IgD-negative memory B cell (primary cell): ENCODE results near the gene EXOC4. TPM values are rescaled to one million over a fixed set of nuclear protein-coding genes. Genes with fewer than 3 reads are reported as not detected.

ENCODE experiments used
- H3K27ac Mint-ChIP-seq, 3 donors: one replicate each; pipeline ENCODE4 v1.8.0; 2020 to 2022; ENCODE audit warnings: mild to moderate bottlenecking in 3 of 3, mixed read lengths in 3 of 3, moderate library complexity in 1 of 3
- H3K27me3 Mint-ChIP-seq: one replicate; pipeline ENCODE4 v1.8.0; 2021; ENCODE audit warnings: mixed read lengths
- H3K36me3 Mint-ChIP-seq: one replicate; pipeline ENCODE4 v1.8.0; 2020; ENCODE audit warnings: mild to moderate bottlenecking, mixed read lengths
- H3K4me1 Mint-ChIP-seq, 3 donors: one replicate each; pipeline ENCODE4 v1.8.0; 2020 to 2022; ENCODE audit warnings: mixed read lengths in 3 of 3, mild to moderate bottlenecking in 1 of 3
- H3K4me3 Mint-ChIP-seq, 4 donors: one replicate each; pipeline ENCODE4 v1.8.0; 2020 to 2022; ENCODE audit warnings: mild to moderate bottlenecking in 4 of 4, mixed read lengths in 4 of 4, moderate library complexity in 3 of 4
- H3K9me3 Mint-ChIP-seq, 3 donors: one replicate each; pipeline ENCODE4 v1.8.0; 2020 to 2021; ENCODE audit warnings: mixed read lengths in 3 of 3, mild to moderate bottlenecking in 1 of 3
- polyA plus RNA-seq: library from polyadenylated mRNA; unstranded; fragments of 300-500 nt; fragmentation: Illumina TruSeq; gene quantifications from one replicate; pipeline ENCODE4 v1.2.3, GENCODE V29; 2021

The EXOC4 gene
- polyA plus RNA-seq, 1 donor from 2014 or later = 34.5 TPM

DNA sequence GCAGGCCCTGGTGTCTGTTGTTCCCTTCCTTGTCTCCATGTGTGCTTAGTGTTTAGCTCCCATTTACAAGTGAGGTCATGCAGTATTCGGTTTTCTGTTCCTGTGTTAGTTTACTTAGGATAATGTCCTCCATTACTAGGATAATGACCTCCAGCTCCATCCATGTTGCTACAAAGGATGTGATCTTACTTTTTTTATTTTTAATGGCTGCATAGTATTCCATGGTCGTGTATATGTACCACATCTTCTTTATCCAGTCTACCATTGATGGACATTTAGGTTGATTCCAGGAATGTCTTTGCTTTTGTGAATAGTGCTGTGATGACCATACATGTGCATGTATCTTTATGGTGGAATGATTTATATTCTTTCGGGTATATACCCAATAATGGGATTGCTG lies 333.4 kb downstream of the EXOC4 start:
- Mint-ChIP-seq H3K27me3 (no peaks in the 10 kb centered on the region), H3K27ac (no peak overlapping the region), H3K4me1 (peaks cover 8 to 21% (median 13%) of the 10 kb centered on the region in 3 donors), H3K36me3 (peaks cover 10% of the 10 kb centered on the region), H3K9me3 (peaks cover 0 to 5% (median 0%) of the 10 kb centered on the region in 3 donors), H3K4me3 (no peak overlapping the region)

DNA sequence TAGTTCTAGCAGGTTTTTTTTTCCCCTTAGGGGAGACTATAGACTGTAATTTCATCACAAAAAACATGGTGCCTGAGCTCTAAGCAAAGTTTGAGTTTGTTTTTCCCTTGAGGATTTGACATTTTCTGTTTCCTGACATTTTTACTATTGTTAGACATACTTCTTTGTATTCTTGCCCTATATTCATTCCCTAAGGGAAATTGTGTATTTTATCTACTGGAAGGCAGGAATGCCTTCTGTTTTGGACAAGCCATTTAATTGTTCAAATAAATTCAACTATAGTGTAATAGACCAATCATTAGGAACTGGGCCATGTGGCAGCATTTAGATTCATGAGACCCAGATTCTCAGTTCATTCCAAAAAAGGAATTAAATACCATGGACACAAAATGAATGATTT lies 335.0 kb downstream of the EXOC4 start:
- H3K36me3 Mint-ChIP-seq = peaks cover 10% of the 10 kb centered on the region
- peaks cover 0 to 5% (median 0%) of the 10 kb centered on the region in 3 donors for H3K9me3 Mint-ChIP-seq
- no peaks in the 10 kb centered on the region for H3K27me3 Mint-ChIP-seq
- no peak overlapping the region for H3K4me3 Mint-ChIP-seq
- H3K4me1 Mint-ChIP-seq = peaks cover 8 to 21% (median 13%) of the 10 kb centered on the region in 3 donors
- no peak overlapping the region for H3K27ac Mint-ChIP-seq

DNA sequence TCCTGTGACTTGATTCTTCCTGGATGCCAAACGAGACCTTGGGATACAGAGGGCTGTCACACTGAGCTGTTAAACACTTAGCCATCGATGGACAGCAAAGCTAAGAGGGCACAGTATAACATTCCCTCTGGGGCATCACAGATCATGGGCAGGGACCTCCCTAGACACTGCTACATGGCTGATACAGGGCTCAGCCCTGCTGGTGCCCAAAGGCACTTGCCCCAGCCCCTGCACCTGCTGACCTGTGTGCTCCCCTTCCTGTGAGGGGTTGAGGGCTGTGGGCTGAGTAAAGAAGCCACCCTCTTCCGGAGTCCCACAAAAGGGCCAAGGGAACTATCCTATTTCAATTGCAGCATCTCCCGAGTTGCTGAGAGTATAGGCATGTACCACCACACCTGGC lies 337.9 kb downstream of the EXOC4 start:
- Mint-ChIP-seq H3K27me3 (no peaks in the 10 kb centered on the region), H3K4me3 (no peak overlapping the region), H3K4me1 (peaks cover 3 to 6% (median 5%) of the 10 kb centered on the region in 3 donors), H3K36me3 (peaks cover 7% of the 10 kb centered on the region), H3K27ac (no peak overlapping the region), H3K9me3 (peaks cover 0 to 5% (median 0%) of the 10 kb centered on the region in 3 donors)

DNA sequence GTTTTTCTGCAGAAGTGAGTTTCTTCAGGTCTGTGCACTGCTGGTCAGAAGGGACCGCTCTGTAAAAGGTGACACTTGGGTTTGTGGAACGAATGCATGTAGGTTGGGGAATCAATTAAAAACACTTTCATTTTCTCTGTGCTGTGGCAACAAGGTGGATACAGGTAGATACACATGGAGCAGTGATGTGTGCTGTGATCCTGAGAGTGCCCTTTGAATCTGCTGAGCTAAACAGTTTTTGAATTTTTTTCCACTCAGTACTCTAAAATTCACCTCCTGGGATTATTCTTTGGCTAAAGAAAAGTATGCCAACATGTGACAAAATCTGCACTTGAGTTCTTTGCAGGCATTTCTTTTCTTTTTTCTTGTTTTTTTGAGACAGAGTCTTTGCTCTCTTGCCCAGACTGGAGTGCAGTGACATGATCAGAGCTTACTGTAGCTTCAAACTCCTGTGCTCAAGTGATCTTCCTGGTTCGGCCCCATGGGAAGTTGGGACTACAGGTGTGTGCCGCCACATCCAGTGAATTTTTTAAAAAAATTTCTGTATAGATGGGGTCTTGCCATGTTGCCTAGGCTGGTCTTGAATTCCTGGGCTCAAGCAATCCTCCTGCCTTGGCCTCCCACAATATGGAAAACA lies 338.9 kb downstream of the EXOC4 start:
- H3K4me1 Mint-ChIP-seq = peaks cover 3 to 6% (median 4%) of the 10 kb centered on the region in 3 donors
- no peaks in the 10 kb centered on the region for H3K27me3 Mint-ChIP-seq
- H3K9me3 Mint-ChIP-seq = no peaks in the 10 kb centered on the region
- peaks cover 4% of the 10 kb centered on the region for H3K36me3 Mint-ChIP-seq
- no peak overlapping the region for H3K27ac Mint-ChIP-seq
- no peak overlapping the region for H3K4me3 Mint-ChIP-seq

DNA sequence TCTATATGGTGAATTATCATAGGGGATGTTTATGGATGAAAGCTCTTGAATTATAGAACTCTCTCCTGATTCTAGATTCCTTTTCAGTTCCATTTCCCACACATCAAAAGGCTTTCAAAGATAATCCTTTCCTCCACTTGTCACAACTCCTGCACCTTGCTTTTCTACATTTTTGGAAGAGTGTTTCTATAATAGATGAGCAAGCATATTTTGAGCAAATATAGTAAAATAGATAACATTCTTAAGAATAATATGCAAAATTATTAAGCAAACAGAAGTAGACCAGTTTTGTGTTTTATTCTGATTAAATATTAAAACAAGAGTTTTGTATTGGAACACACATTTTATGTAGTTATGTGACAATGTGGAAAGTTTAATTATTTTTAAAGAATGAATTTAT lies 340.7 kb downstream of the EXOC4 start:
- H3K36me3 Mint-ChIP-seq = peaks cover 1% of the 10 kb centered on the region
- no peaks in the 10 kb centered on the region for H3K9me3 Mint-ChIP-seq
- H3K27ac Mint-ChIP-seq = peak overlapping the region in 1 of 3 donors; percentile 31
- H3K27me3 Mint-ChIP-seq = no peaks in the 10 kb centered on the region
- H3K4me3 Mint-ChIP-seq = no peak overlapping the region
- peaks cover 0 to 2% (median 2%) of the 10 kb centered on the region in 3 donors for H3K4me1 Mint-ChIP-seq

DNA sequence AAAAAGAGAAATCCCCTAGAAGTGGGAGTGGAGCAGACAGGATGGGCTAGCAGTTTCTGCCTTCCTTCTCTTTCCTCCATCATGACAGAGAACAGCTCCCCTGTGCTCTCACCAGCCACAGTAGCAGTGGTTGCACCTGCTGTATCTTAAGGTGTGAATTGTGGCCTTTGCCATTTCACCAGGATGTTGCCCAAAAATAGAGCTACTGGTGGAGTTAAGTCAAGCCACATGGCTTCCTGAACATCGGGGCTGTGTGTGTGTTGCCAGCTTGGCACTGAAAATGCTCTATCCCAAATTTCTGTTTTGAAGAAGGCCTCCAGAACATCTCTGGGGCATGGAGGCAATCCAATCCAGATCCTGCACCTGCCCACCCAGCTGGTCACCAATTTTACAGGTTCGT lies 348.7 kb downstream of the EXOC4 start:
- peak overlapping the region in 1 of 3 donors; percentile 13 for H3K27ac Mint-ChIP-seq
- H3K9me3 Mint-ChIP-seq = no peaks in the 10 kb centered on the region

DNA sequence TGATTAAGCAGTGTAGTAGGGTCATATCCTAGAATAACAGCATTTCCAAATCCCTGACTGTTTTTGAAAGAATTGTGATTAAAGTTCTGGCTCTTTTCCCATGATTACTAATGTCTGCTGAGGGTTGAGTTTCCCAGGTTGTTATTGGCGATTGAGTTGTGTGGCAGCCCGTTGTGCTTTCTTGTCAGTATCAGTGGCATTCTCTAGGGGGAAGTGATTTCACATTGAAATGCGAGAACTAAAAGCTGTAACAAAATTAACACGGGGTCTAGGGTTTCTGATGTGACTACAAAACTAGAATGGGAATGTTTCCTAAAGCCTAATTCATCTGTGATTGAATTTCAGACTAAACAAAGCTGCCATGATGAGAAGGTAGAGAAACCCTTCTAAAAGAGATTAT lies 349.4 kb downstream of the EXOC4 start:
- H3K27ac Mint-ChIP-seq = peak overlapping the region in 1 of 3 donors; percentile 11
- H3K4me1 Mint-ChIP-seq = peaks cover 0 to 4% (median 0%) of the 10 kb centered on the region in 3 donors
- no peaks in the 10 kb centered on the region for H3K9me3 Mint-ChIP-seq
- H3K36me3 Mint-ChIP-seq = peaks cover 3% of the 10 kb centered on the region
- H3K27me3 Mint-ChIP-seq = no peaks in the 10 kb centered on the region
- no peak overlapping the region for H3K4me3 Mint-ChIP-seq

More for the DNA sequence above, 348.7 kb downstream of the EXOC4 start:
- Mint-ChIP-seq H3K4me3 (no peak overlapping the region), H3K36me3 (peaks cover 3% of the 10 kb centered on the region), H3K27me3 (no peaks in the 10 kb centered on the region), H3K4me1 (peaks cover 0 to 4% (median 0%) of the 10 kb centered on the region in 3 donors)

DNA sequence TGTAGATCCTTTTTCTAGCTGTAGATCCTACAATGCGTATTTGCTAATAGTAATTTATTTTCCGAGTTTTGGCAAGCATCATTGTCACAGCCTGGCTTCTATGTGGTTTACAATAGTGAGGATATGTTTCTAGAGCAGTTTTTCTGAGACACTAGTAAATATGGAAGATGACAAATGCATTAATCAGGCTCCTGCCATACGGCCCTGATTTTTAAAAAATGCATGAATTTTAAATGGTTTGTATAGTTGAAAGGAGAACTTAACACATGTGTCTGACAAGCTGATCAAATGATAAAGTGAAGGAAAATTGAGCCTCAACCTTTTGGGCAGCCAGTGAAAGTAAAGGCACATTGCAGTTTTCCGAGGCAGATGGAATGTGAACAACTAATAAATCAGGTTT lies 354.1 kb downstream of the EXOC4 start:
- H3K4me1 Mint-ChIP-seq = peaks cover 0 to 4% (median 2%) of the 10 kb centered on the region in 3 donors
- H3K27me3 Mint-ChIP-seq = no peaks in the 10 kb centered on the region
- H3K36me3 Mint-ChIP-seq = peaks cover 5% of the 10 kb centered on the region
- H3K27ac Mint-ChIP-seq = no peak overlapping the region
- H3K4me3 Mint-ChIP-seq = no peak overlapping the region
- no peaks in the 10 kb centered on the region for H3K9me3 Mint-ChIP-seq

DNA sequence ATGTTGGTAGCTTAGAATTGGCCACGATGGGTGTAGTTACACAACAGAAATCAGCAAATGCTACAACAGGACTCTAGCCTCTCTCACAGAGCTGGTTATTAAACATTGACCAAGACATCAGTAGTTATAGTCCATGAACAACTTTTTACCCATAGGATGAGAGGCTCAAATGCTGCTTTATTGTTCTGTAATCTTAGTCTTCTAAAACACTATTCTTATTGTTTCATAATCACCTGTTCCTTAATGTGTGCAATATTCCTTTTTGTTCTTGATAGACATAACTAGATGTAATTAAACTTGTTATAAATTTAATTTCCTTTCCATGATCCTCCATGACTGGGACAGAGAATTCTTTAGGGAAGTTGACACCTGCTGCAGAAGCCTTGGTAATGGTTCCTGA lies 356.9 kb downstream of the EXOC4 start:
- H3K27me3 Mint-ChIP-seq = no peaks in the 10 kb centered on the region
- H3K27ac Mint-ChIP-seq = no peak overlapping the region
- peaks cover 5% of the 10 kb centered on the region for H3K36me3 Mint-ChIP-seq
- H3K9me3 Mint-ChIP-seq = no peaks in the 10 kb centered on the region
- peaks cover 0 to 2% (median 0%) of the 10 kb centered on the region in 3 donors for H3K4me1 Mint-ChIP-seq
- H3K4me3 Mint-ChIP-seq = no peak overlapping the region

DNA sequence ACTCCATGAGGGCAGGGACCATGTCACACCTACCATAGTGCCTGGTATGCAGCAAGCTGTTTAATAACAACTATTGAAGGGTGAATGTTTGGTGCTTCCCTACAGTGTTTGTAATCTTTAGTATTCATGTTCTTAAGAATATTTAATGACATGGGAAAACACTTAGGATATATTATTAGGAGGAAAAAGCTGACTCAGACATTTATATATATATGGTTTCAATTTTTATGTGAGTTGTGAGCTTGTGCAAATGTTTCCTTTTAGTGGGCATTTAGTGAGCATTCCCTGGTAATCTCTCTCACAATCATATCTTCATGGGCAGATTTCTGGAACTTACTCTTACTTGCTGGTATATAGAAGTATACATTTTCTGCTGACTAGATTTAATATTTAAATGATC lies 359.1 kb downstream of the EXOC4 start:
- H3K27ac Mint-ChIP-seq = no peak overlapping the region
- H3K9me3 Mint-ChIP-seq = no peaks in the 10 kb centered on the region
- peaks cover 0 to 2% (median 0%) of the 10 kb centered on the region in 3 donors for H3K4me1 Mint-ChIP-seq
- H3K27me3 Mint-ChIP-seq = no peaks in the 10 kb centered on the region
- peaks cover 2% of the 10 kb centered on the region for H3K36me3 Mint-ChIP-seq
- no peak overlapping the region for H3K4me3 Mint-ChIP-seq

DNA sequence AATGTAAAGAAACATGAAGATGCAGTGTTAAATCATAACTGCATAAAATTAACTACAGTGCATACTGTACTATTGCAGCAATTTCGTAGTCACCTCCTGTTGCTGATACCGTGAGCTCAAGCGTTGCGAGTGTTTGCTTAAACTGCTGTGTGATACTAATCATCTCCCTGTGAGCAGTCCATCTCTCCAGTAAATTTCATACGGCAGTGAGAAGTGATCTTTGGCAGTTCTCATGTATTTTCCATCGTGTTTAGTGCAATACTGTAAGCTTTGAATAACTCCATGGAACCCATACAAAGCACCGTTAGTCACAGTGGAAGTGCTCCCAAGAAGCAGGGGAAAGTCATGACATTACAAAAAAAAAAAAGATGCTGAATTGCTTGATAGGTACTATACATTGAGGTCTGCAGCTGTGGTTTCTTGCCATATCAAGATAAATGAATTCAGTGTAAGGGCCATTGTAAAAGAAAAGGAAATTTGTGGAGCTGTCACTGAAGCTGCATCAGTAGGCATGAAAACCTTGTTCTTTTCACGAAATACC lies 360.4 kb downstream of the EXOC4 start:
- H3K27me3 Mint-ChIP-seq = no peaks in the 10 kb centered on the region
- H3K4me3 Mint-ChIP-seq = no peak overlapping the region
- no peaks in the 10 kb centered on the region for H3K9me3 Mint-ChIP-seq
- H3K4me1 Mint-ChIP-seq = peaks cover 0 to 2% (median 0%) of the 10 kb centered on the region in 3 donors
- no peak overlapping the region for H3K27ac Mint-ChIP-seq
- peaks cover 4% of the 10 kb centered on the region for H3K36me3 Mint-ChIP-seq

DNA sequence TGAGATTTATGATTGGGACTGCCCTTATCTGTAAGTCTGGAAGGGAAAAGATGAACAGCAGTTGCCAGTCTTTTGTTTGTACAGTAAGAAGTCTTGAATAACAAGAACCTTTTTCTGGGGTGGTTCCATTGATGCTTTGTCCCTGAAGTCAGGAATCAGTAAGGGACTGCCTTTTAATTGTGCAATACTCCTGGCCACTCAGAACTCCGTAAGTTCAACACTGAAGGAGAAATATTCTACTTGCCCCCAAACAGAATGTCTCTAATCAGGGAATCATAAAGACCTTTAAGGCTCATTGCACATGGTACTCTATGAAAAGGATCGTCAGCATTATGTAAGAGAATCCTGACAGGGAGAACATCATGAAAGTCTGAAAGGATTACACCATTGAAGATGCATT lies 361.4 kb downstream of the EXOC4 start:
- no peaks in the 10 kb centered on the region for H3K9me3 Mint-ChIP-seq
- peaks cover 0 to 2% (median 0%) of the 10 kb centered on the region in 3 donors for H3K4me1 Mint-ChIP-seq

DNA sequence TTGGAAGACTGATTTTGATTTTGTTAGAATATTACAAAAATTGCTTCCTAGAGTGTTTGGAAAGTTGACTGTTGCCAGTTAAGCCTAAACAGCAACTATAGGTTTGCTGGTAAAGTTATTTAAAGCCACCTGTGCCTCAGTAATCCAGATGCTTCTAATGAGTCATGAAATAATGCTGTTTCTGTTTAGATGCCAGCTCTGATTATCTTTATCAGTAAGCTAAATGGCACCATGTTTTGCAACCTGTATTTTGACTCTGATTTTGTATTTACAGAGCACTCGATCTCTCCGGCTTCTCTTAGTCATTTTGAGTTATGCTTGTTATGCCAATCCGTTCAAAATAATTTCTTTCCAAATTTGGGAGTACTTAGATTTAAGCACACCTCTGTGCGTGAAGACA lies 366.1 kb downstream of the EXOC4 start:
- H3K4me3 Mint-ChIP-seq = no peak overlapping the region
- H3K36me3 Mint-ChIP-seq = peaks cover 6% of the 10 kb centered on the region
- H3K4me1 Mint-ChIP-seq = no peaks in the 10 kb centered on the region
- H3K27me3 Mint-ChIP-seq = no peaks in the 10 kb centered on the region
- H3K9me3 Mint-ChIP-seq = no peaks in the 10 kb centered on the region
- H3K27ac Mint-ChIP-seq = no peak overlapping the region

More for the DNA sequence above, 361.4 kb downstream of the EXOC4 start:
- Mint-ChIP-seq H3K4me3 (no peak overlapping the region), H3K27ac (no peak overlapping the region), H3K27me3 (no peaks in the 10 kb centered on the region), H3K36me3 (peaks cover 4% of the 10 kb centered on the region)

DNA sequence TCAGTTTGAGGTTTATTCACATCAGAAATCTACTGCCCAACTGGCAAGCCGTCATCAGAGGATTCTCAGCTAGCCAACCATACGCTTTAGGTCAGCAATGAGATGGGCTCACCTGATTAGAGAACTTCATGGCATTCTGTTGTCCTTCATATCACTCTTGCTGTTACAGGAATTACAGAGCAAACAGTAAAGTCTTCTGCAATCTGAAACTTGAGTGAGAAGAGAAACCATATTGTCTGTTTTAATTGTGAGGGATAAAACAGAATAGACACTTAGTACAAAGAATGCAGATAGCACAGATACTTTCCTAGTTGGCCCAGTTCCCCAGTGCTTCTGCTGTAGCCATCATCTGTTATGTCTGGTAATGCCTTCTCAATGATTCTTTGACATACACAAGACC lies 366.6 kb downstream of the EXOC4 start:
- H3K4me1 Mint-ChIP-seq = no peaks in the 10 kb centered on the region
- H3K9me3 Mint-ChIP-seq = no peaks in the 10 kb centered on the region
- H3K27ac Mint-ChIP-seq = no peak overlapping the region
- H3K27me3 Mint-ChIP-seq = no peaks in the 10 kb centered on the region
- peaks cover 6% of the 10 kb centered on the region for H3K36me3 Mint-ChIP-seq
- H3K4me3 Mint-ChIP-seq = no peak overlapping the region

DNA sequence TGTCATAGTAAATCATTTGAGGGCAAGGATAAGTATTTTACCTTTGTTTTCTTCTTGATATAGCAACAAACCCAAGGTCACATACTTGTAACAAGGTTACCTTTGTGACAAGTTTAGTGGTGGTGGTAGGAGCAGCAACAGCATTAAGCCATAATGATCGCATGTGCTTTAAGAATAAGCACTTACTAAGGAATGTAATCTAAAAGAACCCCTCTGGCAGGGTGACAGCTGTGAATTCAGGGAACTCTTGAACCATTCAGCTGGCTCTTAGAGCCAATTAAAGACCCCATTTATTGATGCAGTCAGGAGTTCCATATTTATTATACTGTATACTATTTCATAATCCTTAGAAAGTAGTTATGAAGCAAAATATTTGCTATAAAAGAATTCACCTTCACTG lies 370.8 kb downstream of the EXOC4 start:
- H3K4me1 Mint-ChIP-seq = no peaks in the 10 kb centered on the region
- H3K27ac Mint-ChIP-seq = no peak overlapping the region
- H3K9me3 Mint-ChIP-seq = no peaks in the 10 kb centered on the region
- H3K4me3 Mint-ChIP-seq = no peak overlapping the region
- peaks cover 4% of the 10 kb centered on the region for H3K36me3 Mint-ChIP-seq
- H3K27me3 Mint-ChIP-seq = no peaks in the 10 kb centered on the region

DNA sequence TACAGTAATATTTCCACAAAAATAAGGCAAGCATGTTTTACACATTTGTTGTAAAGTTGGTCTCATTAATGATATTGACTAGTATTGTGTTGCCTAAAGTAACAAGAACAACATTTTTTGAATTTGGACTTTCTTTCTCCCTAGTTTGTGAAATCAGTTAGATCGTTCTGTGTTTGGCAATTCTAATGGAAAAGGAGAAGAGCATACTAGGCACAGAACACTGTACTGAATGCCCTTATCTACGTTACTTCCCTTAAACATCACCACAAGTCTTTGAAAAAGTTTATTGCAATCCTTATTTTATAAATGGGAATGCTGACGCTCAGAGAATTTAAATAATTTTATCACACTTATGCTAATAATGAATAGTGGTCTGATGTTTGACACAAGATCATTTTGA lies 372.2 kb downstream of the EXOC4 start:
- Mint-ChIP-seq H3K9me3 (no peaks in the 10 kb centered on the region), H3K27me3 (no peaks in the 10 kb centered on the region), H3K27ac (no peak overlapping the region), H3K4me3 (no peak overlapping the region), H3K36me3 (peaks cover 8% of the 10 kb centered on the region), H3K4me1 (no peaks in the 10 kb centered on the region)
